ENCODE measurements around the gene SERF2.
A peak's percentile ranks its signal among the peaks of the same experiment; 100 is the strongest.
"Not testable (repeated sequence)": the region's sequence is repeated elsewhere in the genome, so short reads cannot be mapped to it uniquely, and the experiment has no call there.

The SERF2 gene

GRCh38 chr15:43791993-43792760 lies at the start of gene SERF2:
TSS of gene SERF2 (plus strand) at chr15:43792320. CDS start at chr15:43792377, 57 bp downstream.
- peak; percentile 99 for DNase-seq (ENCODE audit: low read depth in 2 of 2)

- DNase-seq (ENCODE audit: low read depth in 2 of 2), result peak; percentile 68 to 83
Observed at GRCh38 chr15:43746245-43746902, 45.7 kb upstream of the SERF2 start, which contains the start of gene PDIA3. TSS of gene PDIA3 (plus strand) at chr15:43746438. CDS start at chr15:43746540, 102 bp downstream.

- not testable (repeated sequence) for DNase-seq (ENCODE audit: low read depth in 2 of 2)
Observed at GRCh38 chr15:43746903-43747309, 45.2 kb upstream of the SERF2 start.

- no peak for DNase-seq (ENCODE audit: low read depth in 2 of 2)
Observed at GRCh38 chr15:43748376-43748775, 43.7 kb upstream of the SERF2 start.

GRCh38 chr15:43749690-43750345 lies 42.3 kb upstream of the SERF2 start:
- peak; percentile 14 to 28 for DNase-seq (ENCODE audit: low read depth in 2 of 2)

GRCh38 chr15:43751885-43752284 lies 40.2 kb upstream of the SERF2 start:
- DNase-seq (ENCODE audit: low read depth in 2 of 2), result no peak

- DNase-seq (ENCODE audit: low read depth in 2 of 2), result no peak
Observed at GRCh38 chr15:43762824-43763223, 29.3 kb upstream of the SERF2 start.

GRCh38 chr15:43763819-43764446 lies 28.2 kb upstream of the SERF2 start:
- DNase-seq (ENCODE audit: low read depth in 2 of 2), result no peak

GRCh38 chr15:43769584-43770228 lies 22.4 kb upstream of the SERF2 start:
- peak; percentile 51 to 57 for DNase-seq (ENCODE audit: low read depth in 2 of 2)

- DNase-seq (ENCODE audit: low read depth in 2 of 2), result no peak
Observed at GRCh38 chr15:43771816-43772215, 20.3 kb upstream of the SERF2 start.

- DNase-seq (ENCODE audit: low read depth in 2 of 2), result no peak
Observed at GRCh38 chr15:43772624-43773023, 19.5 kb upstream of the SERF2 start.

GRCh38 chr15:43774062-43774461 lies 18.1 kb upstream of the SERF2 start:
- DNase-seq (ENCODE audit: low read depth in 2 of 2), result no peak

- no peak for DNase-seq (ENCODE audit: low read depth in 2 of 2)
Observed at GRCh38 chr15:43775411-43775965, 16.6 kb upstream of the SERF2 start.

- no peak for DNase-seq (ENCODE audit: low read depth in 2 of 2)
Observed at GRCh38 chr15:43776101-43776717, 15.9 kb upstream of the SERF2 start.

- DNase-seq (ENCODE audit: low read depth in 2 of 2), result peak; percentile 67 to 77
Observed at GRCh38 chr15:43776718-43777266, 15.3 kb upstream of the SERF2 start, which contains the start of gene ELL3. TSS of gene ELL3 (minus strand) at chr15:43776966. CDS start at chr15:43776901, 65 bp downstream.

GRCh38 chr15:43777267-43777914 lies 14.7 kb upstream of the SERF2 start:
- peak; percentile 70 to 72 for DNase-seq (ENCODE audit: low read depth in 2 of 2)

- DNase-seq (ENCODE audit: low read depth in 2 of 2), result no peak
Observed at GRCh38 chr15:43779016-43779415, 13.1 kb upstream of the SERF2 start.

GRCh38 chr15:43789409-43789808 lies 2.7 kb upstream of the SERF2 start:
- DNase-seq (ENCODE audit: low read depth in 2 of 2), result no peak

- DNase-seq (ENCODE audit: low read depth in 2 of 2), result peak in 1 of 2 donors; percentile 27
Observed at GRCh38 chr15:43792761-43793476, 799 bp downstream of the SERF2 start.

All from stimulated activated CD4-positive, alpha-beta T cell treated with anti-CD3 and anti-CD28 coated beads, Interleukin-1b, Interleukin-23, amount 100 ng/mL, for 4 hours (primary cell).